ENCODE measurements around the gene ID3.
"Not testable (repeated sequence)": the region's sequence is repeated elsewhere in the genome, so short reads cannot be mapped to it uniquely, and the experiment has no call there.

Gene ID3

GRCh38 chr1:23548704-23549143 is 10.6 kb downstream of the ID3 start:
- DNase-seq (ENCODE audit: low read depth), result no peak

DNA sequence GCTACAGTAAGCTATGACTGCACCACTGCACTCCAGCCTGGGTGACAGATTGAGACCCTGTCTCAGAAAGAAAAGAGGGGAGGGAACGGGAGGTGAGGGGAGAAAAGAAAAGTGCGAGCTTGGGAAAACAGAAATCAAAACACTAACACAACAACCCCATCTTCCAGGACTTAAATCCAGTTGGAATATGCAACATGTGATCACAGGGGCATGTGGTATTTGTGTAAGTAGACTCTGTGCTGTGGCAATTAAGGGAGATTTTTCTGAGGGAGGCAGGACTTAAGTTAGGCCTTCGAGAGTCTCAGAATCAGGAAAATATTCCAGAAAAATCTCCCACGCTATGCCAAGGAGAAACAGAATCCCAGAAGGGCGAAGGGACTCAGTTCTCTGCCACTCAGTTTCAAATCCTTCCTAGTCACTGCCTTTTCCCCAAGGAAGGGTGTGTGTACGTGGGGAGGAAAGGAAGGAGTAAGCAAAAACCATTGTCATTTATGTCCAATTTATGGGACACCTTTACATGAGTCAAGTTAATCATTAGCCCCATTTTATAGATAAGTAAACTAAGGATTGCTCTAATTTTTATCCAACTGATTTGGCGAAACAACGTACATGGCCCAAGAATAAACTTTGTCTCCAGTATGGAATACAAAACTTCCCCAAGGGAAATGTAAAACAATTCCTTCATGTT is 12.3 kb downstream of the ID3 start:
- no peak for DNase-seq (ENCODE audit: low read depth)

DNA sequence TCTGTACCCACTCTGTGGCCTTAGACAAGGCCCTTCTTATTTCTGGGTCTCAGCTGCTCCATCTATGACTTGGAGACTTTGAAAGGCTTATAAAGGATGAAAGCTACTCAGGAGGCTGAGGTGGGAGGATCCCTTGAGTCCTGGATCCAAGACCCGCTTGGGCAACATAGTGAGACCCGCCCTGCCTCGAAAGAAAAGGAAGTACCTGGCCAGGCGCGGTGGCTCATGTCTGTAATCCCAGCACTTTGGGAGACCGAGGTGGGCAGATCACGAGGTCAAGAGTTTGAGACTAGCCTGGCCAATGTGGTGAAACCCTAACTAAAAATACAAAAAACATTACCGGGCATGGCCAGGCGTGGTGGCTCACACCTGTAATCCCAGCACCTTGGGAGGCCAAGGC is 13.4 kb downstream of the ID3 start:
- no peak for DNase-seq (ENCODE audit: low read depth)

DNA sequence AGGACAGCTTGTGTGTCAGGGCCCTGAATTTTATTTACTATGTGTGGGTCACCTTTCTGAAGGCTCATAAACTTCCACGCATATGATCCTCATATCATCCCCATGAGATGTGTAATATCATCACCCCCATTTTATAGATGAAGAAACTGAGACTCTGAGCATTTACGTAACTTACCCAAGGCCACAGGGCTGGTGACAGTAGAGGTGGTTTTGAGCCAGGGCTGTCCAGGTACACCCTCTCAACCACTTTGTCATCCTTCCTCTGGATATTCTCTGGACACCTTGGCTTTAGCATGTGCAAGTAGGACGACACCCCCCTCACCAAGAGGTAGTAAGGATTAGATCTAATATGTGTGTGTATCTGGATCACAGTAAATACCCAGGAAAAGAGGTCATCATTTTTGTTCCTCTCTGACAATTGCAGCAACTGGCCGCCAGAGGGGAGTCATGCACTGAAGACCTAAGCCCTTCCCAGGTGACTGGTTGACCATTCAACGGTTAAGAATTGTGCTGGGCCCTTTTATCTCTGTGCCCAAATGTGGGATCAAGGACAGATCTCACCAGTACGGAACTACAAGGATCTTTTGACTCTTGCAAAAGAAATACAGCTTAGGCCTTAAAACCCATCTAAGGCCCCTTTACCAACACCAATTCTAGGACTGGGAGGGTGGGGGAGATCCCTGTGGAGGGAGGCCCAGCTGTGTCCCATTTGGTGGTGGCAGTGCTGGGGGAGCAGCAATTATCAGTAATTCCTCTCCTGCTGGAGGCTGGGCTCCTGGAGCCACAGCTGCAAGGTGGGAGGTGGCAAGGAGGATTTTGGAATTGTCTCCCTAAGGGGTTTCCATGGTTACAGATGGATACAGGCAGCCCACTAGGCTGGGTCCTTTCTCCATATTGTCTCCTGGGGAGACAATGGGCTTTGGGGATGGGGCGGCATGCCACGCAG is 14.6 kb downstream of the ID3 start:
- DNase-seq (ENCODE audit: low read depth), result no peak

GRCh38 chr1:23543707-23544443 is 15.4 kb downstream of the ID3 start:
- DNase-seq (ENCODE audit: low read depth), result no peak

- not testable (repeated sequence) for DNase-seq (ENCODE audit: low read depth)
These were observed 16.4 kb downstream of the ID3 start for GRCh38 chr1:23542940-23543339.

- peak; percentile 69 for DNase-seq (ENCODE audit: low read depth)
These were observed 19.5 kb downstream of the ID3 start for GRCh38 chr1:23539698-23540266.

GRCh38 chr1:23537296-23537973 is 21.9 kb downstream of the ID3 start:
- no peak for DNase-seq (ENCODE audit: low read depth)

- no peak for DNase-seq (ENCODE audit: low read depth)
These were observed 25.9 kb downstream of the ID3 start for GRCh38 chr1:23533246-23534023.

- DNase-seq (ENCODE audit: low read depth), result no peak
These were observed 27.7 kb downstream of the ID3 start for GRCh38 chr1:23531562-23532094.

DNA sequence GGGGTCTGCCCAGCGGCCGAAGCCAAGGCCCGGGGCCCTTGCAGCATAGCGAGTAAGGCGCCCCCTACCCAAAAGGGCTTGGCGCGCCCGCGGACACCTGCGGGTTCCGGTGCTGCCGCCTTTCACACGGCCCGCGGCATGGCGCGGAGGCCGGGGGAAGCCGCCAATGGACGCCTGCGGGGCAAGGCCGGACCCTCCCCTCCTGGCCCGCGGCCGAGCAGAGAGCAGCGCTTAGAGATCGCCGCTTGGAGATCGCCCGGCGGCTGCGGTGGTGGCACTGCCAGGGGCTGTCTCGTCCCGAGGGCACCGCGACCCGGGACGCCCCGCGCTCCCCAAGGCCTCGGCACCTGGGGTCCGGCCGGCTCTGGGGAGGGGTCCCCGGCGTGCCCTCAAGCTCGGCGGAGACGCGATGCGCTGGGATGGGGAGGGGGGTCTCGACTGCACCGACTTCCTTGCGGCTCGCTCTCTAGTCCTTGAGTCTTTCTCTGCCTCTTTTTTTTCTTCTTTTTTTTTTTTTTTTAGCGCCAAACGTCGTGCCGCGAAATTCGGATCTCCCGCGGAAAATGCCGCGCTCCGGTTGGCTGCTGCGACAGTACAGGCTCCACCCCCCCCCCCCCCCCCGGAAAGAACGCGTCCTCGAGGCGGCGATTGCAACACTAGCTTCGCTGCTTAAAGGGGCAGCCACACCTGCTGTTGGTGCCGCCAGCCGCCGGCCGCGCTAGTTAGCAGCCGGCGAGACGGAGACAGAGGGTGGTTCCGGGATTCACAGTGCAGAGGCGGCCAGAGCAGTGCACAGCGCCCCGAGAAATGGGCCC is 28.3 kb downstream of the ID3 start, which contains the start of gene E2F2:
TSS of gene E2F2 (minus strand) at position 487 of the 815 bp plus-strand sequence. CDS start at position 47, 440 bp downstream.
- DNase-seq (ENCODE audit: low read depth), result peak; percentile 55

DNA sequence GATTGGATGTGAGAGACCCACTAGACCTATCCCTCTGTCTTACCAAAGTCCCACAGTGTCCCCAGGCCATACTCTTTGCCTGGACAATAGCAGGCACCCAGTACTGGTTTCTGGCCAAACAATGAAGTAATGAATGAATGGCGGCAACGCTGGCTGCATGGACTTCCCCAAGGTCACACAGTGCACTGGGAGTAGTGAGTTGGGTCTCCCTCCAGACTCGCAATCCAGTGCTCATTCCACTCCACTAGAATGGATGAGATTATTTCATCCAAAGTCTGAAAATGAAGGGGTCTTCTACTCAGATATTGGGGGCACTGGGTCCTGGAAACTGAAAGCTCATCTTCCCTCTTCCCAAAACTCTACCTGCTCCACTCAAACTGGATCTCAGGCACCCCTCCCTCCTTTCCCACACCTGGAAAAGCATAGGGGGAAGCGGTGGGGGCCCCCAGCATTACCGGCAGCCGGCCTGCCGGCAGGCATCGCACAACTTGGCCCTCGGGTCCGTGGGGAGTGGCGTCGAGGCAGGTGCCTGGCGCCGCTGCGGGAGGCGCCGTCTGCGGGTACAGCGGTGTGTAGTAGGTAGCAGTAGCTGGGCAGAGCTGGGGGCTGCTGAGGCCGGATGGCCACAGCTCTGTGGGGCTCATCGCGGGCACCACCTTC is 29.1 kb downstream of the ID3 start:
- DNase-seq (ENCODE audit: low read depth), result no peak

- no peak for DNase-seq (ENCODE audit: low read depth)
These were observed 29.9 kb downstream of the ID3 start for GRCh38 chr1:23529146-23530086.

DNA sequence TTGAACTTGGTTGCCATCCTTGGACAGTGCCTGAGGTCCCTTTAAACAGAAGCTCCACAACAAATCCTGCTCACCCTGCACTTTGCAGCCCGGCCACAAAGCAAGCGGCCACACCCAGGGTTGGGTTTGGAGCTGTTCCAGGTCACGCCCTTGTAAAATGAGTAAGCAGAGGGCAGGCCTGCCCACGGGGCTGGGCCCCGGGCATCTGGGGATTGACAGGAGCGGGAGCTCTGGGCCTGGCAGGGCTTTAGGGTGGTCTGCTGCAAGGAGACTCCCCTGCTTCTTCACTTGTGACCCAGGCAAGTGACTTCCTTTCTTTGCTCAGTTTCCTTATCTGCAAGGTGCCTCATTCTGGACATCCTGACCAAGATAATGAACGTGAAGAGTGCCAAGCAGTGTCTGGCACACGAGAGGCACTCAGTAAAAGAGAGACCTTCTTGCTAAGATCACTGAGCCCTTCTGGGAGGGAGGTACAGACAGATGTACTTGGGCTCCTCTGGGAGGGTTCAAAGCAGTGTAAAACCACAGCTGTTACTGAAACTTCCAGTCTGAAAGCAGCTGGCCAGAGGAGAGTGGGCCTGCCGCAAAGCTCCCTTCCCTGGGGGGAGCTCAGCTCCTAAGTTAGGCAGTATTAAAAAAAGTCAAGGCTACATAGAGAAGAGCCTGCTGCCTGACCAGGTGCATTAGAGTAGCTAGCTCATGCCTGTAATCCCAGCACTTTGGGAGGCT is 30.9 kb downstream of the ID3 start:
- peak; percentile 67 for DNase-seq (ENCODE audit: low read depth)

GRCh38 chr1:23527900-23528249 is 31.4 kb downstream of the ID3 start:
- no peak for DNase-seq (ENCODE audit: low read depth)

DNA sequence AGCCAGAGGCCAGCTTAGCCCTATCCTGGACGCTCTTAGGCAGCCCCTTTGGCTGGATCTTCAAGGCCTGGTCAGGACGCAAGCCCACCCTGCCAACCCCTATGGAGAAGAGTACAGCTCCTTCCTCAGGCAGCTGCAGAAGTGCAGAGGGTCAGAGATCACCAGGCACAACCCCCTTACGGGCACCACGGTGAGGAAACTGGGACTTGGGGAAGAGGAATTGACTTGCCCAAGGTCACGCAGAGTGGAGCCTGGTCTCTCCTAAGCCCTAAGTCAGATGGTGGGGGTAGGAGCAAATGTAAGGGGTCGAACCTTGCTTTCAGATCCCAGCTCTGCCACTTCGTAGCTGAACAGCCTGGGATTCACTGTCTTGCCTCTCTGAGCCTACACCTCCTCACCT is 31.9 kb downstream of the ID3 start:
- DNase-seq (ENCODE audit: low read depth), result no peak

Data from stimulated activated CD8-positive, alpha-beta memory T cell treated with anti-CD3 and anti-CD28 coated beads, Interleukin-15, amount 100 ng/mL, for 24 hours (primary cell).